ENCODE measurements around the gene CFAP410.

CFAP410 gene

GRCh38 chr21:44297525-44298290 is 41.5 kb downstream of the CFAP410 start:
- peak; percentile 84 for DNase-seq

GRCh38 chr21:44296916-44297315 is 42.3 kb downstream of the CFAP410 start:
- DNase-seq = no peak

DNA sequence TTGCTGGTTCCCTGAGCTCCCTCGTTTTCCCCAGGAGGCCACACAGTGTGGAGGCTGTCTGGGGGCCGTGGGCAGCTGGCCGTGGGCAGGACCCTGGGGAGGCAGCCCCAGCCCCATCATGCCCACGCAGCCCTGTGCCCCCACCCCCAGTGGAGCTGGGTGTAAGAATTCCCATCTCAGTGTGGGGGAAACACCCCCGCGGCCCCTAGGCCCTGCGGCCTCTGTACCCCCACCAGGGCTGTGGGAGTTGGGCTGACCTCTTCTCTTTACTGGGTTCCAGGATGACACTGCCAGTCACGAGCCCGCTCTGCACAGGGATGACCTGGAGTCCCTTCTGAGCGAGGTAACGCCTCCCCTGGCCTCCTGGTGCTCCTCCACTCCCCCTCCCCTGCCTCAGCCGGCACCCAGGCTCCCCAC is 43.1 kb downstream of the CFAP410 start:
- no peak for DNase-seq

DNA sequence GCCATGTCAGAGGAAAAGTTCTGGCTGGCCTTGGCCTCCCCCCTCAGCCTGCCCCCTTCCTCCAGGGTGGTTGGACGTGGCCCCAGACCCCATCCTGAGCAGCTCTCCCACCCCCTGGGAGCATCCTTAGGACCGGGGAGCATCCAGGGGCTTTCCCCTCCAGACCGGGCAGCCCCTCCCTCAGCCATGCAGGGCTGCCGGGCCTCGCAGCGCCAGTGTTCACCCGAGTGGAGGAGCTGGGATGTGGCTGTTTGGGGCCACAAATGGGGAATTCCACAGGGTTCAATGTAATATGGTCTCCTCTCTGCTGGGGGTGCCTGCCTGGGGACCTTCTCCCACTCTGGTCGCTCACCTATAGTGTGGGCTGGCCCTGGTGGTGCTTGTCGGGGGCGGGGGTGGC is 43.5 kb downstream of the CFAP410 start:
- no peak for DNase-seq

DNA sequence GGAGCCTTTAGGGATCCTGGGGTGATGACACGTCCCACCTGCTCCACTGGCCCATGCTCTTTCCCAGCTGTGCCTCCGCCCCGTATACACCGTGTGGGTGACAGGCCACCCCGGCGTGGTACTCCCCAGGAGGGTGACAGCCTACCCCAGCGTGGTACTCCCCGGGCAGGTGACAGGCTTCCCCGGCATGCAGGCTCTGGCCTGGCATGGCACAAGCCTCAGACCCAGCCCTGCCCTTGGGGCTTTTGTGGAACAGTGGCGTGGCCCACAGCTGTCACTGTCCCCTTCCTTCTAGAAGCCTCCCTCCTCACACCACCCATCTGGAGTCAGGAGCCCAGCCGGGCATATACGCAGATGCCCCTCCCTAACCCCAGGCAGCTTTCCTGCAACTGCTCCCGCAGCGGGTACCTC is 44.0 kb downstream of the CFAP410 start:
- DNase-seq = no peak

- no peak for DNase-seq
Observed at GRCh38 chr21:44294391-44295162, 44.6 kb downstream of the CFAP410 start.

- DNase-seq = no peak
Observed at GRCh38 chr21:44293551-44294231, 45.5 kb downstream of the CFAP410 start.

DNA sequence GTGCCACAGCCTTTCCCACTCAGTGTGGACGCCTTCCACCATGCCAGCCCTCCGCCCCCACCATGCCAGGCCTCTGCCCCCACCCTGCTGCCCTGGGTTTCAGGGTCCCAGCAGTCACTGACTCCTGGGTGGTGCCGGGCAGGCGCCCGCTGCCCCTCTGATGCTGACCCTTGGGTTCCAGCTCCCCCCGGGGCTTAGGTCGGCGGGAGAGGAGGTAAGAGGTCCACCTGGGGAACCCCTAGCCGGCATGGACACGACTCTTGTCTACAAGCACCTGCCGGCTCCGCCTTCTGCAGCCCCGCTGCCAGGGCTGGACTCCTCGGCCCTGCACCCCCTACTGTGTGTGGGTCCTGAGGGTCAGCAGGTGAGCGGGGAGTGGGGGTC is 46.4 kb downstream of the CFAP410 start:
- DNase-seq = no peak

DNA sequence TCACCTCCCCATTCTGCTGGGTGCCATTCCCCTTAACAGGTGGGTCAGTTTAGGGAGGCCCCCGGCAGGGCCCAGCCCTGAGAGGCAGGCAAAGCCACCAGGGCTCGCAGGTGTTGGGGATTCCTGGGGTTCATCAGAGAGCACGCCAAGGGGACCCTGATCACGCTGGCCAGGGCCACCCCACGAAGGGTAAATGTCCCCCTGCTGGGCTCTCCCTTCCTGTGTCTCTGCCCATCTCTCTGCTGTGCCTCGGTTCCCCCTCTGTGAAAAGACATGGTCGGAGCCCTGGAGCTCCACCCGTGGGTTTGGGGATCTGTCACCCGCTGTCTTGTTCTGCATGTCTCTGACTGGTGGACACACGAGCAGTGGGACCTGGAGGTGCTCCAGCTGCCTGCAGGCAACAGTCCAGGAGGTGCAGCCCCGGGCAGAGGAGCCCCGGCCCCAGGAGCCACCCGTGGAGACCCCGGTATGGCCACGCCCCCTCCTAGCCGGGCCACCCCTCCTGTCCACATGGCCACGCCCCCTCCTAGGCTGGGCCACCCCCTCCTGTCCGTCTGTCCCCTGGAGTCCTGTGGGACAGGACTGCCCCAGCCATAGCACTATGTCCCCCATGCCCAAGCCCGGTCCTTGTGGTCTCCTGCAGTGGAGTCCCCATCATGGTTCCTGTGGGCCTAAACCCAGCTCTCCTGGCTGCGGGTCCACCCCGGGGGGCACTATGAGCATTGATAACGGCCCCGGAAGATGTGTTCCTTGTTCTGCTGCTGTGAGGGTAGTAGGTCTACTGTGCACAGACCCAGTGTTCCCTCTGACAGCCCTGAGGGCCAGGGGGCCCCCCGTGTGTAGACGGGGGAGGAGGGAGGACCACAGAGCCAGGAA is 47.0 kb downstream of the CFAP410 start:
- DNase-seq = no peak

DNA sequence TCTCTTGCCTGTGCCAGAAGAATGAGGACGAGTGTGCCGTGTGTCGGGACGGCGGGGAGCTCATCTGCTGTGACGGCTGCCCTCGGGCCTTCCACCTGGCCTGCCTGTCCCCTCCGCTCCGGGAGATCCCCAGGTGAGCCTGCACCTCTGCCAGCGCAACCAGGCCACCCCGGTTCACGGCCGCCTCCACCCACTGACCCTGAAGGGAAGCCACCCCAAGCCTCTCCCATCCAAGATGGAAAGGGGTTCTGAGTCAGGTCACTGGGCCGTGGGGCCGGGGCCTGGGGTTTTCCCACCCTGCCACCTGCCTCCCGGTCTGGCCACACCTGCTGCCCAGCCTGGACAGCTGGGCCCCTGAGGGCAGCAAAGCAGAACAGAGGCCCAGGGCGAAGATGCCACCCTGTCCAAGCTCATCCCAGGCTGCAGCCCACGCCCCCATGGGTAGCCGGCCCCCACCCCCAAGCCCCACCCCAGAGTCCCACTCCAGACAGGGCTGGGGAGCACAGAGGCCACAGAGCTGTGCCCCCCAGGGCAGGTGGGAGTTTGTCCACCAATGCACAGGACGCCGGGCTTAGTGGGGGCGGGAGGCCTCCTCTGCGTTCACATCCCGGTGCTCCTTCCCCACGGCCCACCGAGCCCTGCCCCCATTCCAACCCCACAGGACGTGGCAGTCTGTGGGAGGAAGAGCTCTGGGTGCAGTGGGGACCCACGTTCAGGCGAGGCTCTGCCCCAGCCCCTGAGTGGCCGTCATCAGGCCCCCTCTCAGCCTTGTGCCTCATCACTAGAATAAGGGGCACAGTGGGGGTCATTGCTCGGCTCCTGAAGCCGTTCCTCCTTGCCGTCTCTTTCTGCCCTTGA is 47.9 kb downstream of the CFAP410 start:
- no peak for DNase-seq

- DNase-seq = no peak
Observed at GRCh38 chr21:44290327-44291077, 48.7 kb downstream of the CFAP410 start.

DNA sequence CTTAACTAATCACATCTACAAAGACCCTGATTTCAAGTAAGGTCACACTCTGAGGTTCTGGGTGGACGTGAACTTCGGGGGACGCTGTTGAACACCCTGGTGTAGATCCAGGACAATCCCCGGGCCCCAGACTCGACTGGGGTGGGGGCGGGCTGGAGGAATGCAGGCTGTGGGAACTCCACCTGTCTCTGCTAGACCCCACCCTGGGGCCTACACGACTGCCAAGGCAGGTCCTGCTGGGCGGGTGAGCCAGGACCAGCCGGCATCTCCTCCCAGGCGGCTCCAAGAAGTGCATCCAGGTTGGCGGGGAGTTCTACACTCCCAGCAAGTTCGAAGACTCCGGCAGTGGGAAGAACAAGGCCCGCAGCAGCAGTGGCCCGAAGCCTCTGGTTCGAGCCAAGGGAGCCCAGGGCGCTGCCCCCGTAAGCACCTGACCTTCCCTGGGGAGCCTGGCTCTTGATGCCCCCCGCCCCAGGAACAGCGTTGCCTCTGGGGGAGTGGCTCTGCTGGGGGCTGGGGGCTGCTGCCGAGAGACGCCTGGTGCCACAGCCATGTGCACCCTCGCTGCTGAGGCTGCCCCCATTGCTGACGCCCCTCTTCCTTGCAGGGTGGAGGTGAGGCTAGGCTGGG is 49.7 kb downstream of the CFAP410 start:
- DNase-seq = no peak

DNA sequence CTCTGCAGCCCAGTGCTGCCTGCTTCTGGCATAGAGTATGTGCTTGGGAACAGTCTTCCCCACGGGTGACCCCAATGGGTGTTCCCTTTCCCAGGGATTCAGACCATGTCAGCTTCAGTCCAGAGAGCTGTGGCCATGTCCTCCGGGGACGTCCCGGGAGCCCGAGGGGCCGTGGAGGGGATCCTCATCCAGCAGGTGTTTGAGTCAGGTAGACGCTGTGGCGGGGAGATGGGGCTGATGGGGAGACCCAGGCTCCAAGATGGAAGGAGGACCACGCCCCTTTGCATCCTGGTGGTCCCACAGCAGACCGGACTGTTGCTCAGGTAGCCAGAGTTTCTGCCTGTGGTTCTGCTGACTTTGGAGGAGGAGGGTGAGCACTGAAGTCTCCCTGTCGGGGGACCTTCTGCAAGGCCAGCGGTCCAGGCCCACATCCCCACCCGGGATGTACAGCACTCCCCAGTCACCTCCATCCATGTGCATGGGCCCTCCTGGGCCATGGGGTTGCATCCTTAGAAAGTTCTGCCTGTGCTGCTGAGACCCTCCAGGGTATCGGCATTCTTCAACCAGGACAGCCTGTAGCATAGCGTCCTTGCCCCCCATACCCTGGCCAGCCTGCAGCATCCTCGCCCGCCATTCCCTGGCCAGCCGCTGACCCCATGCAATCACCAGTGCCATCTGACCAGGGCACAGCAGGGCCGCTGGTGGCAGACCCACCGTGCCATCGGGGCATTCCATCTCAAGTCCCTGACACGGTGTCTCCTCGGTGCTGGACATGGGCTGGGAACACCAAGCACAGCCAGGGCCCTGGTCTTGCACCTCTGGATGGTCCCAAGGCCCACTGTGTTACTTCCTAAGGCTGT is 50.7 kb downstream of the CFAP410 start:
- DNase-seq = no peak

GRCh38 chr21:44286716-44287632 is 52.2 kb downstream of the CFAP410 start:
- no peak for DNase-seq

DNA sequence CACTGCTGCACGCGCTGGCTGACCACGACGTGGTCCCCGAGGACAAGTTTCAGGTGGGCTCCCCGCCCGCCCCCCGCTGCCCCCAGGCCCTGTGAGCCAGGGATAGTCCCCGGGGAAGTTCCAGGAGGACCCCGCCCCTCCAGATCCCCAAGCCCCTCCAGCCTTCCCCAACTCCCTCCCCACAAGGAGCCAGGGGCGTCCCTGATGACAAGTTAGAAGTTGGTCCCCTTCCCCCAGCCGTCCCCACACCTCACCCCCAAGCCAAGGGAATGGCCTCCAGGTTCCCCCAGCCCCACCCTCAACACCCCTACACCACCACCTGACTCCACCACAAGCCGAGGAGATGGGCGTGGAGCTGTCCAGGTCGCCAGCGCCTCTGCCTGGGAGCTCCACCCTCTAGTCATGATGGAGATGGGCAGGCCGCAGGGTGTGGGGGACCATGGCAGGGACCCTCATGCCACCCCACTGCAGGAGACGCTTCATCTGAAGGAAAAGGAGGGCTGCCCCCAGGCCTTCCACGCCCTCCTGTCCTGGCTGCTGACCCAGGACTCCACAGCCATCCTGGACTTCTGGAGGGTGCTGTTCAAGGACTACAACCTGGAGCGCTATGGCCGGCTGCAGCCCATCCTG is 53.0 kb downstream of the CFAP410 start:
- DNase-seq = no peak

- no peak for DNase-seq
Observed at GRCh38 chr21:44285138-44285992, 53.8 kb downstream of the CFAP410 start, which contains the start of gene AIRE. AIRE (plus strand) TSS chr21:44285876; CDS start chr21:44286007, 131 bp downstream.

DNA sequence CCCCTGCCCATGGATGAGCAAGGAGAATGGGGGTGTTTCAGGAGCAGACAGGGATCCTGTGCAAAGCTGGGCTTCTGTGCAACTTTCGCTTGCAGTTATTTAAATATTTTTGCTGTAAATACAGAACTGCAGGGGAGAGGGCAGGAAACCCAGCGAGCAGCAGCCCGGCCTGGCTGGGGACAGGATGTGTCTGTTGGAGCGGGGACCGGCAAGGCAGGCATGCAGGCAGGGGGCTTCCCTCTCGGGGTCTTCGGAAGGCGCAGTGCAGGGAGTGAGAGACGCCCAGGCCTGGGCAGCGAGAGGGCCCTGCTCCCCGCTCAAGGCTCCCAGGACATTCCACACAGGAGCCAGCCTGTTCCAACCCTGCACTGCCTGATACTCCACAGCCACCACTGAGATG is 55.2 kb downstream of the CFAP410 start:
- no peak for DNase-seq
